H9 (cell line): Measurements from ENCODE around the gene KREMEN2. TPM values are rescaled to one million over a fixed set of nuclear protein-coding genes. Genes with fewer than 3 reads are reported as not detected.

ENCODE experiments used
- DNase-seq: peaks from one replicate; pipeline ENCODE4 v3.0.0-alpha.2; 2017
- H2AFZ ChIP-seq: one replicate; pipeline ENCODE4 v1.6.1; 2013; ENCODE audit warnings: mild to moderate bottlenecking, low read length, control low read depth, moderate library complexity
- H2AK5ac ChIP-seq: 2 replicates; pipeline ENCODE4 v1.6.1; 2013; ENCODE audit warnings: low read length, control low read depth, mixed read lengths; ENCODE audit not compliant: insufficient read length
- H2BK120ac ChIP-seq: one replicate; pipeline ENCODE4 v1.6.1; 2013; ENCODE audit warnings: low read depth, mild to moderate bottlenecking, low read length, control low read depth, inconsistent platforms; ENCODE audit not compliant: poor library complexity, severe bottlenecking
- H2BK12ac ChIP-seq: 2 replicates; pipeline ENCODE4 v1.6.1; 2013; ENCODE audit warnings: low read length, control low read depth, mixed read lengths, low read depth; ENCODE audit not compliant: insufficient read length
- H2BK15ac ChIP-seq: 2 replicates; pipeline ENCODE4 v1.6.1; 2013; ENCODE audit warnings: low read depth, low read length, control low read depth
- H2BK20ac ChIP-seq: one replicate; pipeline ENCODE4 v1.6.1; 2013; ENCODE audit warnings: low read depth, mild to moderate bottlenecking, low read length, control low read depth, inconsistent platforms; ENCODE audit not compliant: poor library complexity, severe bottlenecking
- H2BK5ac ChIP-seq: 2 replicates; pipeline ENCODE4 v1.6.1; 2013; ENCODE audit warnings: low read length, control low read depth, mixed read lengths; ENCODE audit not compliant: insufficient read length
- H3K14ac ChIP-seq: 2 replicates; pipeline ENCODE4 v1.6.1; 2013; ENCODE audit warnings: low read length, control low read depth; ENCODE audit not compliant: insufficient read depth
- H3K18ac ChIP-seq: 2 replicates; pipeline ENCODE4 v1.6.1; 2013; ENCODE audit warnings: low read depth, mild to moderate bottlenecking, mixed read lengths, low read length, control low read depth; ENCODE audit not compliant: insufficient read length
- H3K23ac ChIP-seq: 2 replicates; pipeline ENCODE4 v1.6.1; 2013; ENCODE audit warnings: low read length, control low read depth, mixed read lengths, low read depth; ENCODE audit not compliant: insufficient read length
- H3K23me2 ChIP-seq: 2 replicates; pipeline ENCODE4 v1.6.1; 2013; ENCODE audit warnings: low read depth, mild to moderate bottlenecking, mixed read lengths, low read length, control low read depth; ENCODE audit not compliant: insufficient read length, poor library complexity, severe bottlenecking
- H3K27ac ChIP-seq: 2 replicates; pipeline ENCODE4 v1.5.1; 2013; ENCODE audit warnings: low read length, control low read depth, mixed read lengths, low read depth; ENCODE audit not compliant: insufficient read length
- H3K27me3 ChIP-seq: 2 replicates; pipeline ENCODE4 v1.6.1; 2013; ENCODE audit warnings: low read length, control low read depth, inconsistent platforms; ENCODE audit not compliant: insufficient read depth
- H3K4ac ChIP-seq: 2 replicates; pipeline ENCODE4 v1.6.1; 2013; ENCODE audit warnings: low read depth, mild to moderate bottlenecking, control low read depth, inconsistent platforms, low read length, moderate library complexity
- H3K4me1 ChIP-seq: 2 replicates; pipeline ENCODE4 v1.6.1; 2013; ENCODE audit warnings: low read length, control low read depth, inconsistent platforms; ENCODE audit not compliant: insufficient read depth
- H3K4me2 ChIP-seq: 2 replicates; pipeline ENCODE4 v1.6.1; 2013; ENCODE audit warnings: low read length, control low read depth, mixed read lengths; ENCODE audit not compliant: insufficient read length, insufficient read depth
- H3K56ac ChIP-seq: 2 replicates; pipeline ENCODE4 v1.6.1; 2013; ENCODE audit warnings: low read depth, mild to moderate bottlenecking, mixed read lengths, low read length, control low read depth; ENCODE audit not compliant: insufficient read length
- H3K79me1 ChIP-seq: 2 replicates; pipeline ENCODE4 v1.6.1; 2013; ENCODE audit warnings: low read depth, mild to moderate bottlenecking, moderate library complexity, low read length, control low read depth, inconsistent platforms; ENCODE audit not compliant: insufficient read depth, poor library complexity, severe bottlenecking
- H3K79me2 ChIP-seq: 2 replicates; pipeline ENCODE4 v1.6.1; 2013; ENCODE audit warnings: low read length, control low read depth, inconsistent platforms; ENCODE audit not compliant: insufficient read depth
- H3K9ac ChIP-seq: 2 replicates; pipeline ENCODE4 v1.6.1; 2013; ENCODE audit warnings: low read length, control low read depth, mixed read lengths; ENCODE audit not compliant: insufficient read length; ENCODE audit errors: extremely low read depth
- H3K9me3 ChIP-seq: one replicate; pipeline ENCODE4 v1.6.1; 2013; ENCODE audit warnings: low read depth, low read length, inconsistent platforms; ENCODE audit not compliant: control insufficient read depth
- H3T11ph ChIP-seq: one replicate; pipeline ENCODE4 v1.6.1; 2013; ENCODE audit warnings: mild to moderate bottlenecking, low read length, control low read depth, inconsistent platforms
- H4K20me1 ChIP-seq: one replicate; pipeline ENCODE4 v1.6.1; 2013; ENCODE audit not compliant: control insufficient read depth, insufficient read length, insufficient read depth
- H4K5ac ChIP-seq: 2 replicates; pipeline ENCODE4 v1.6.1; 2013; ENCODE audit warnings: low read depth, mild to moderate bottlenecking, mixed read lengths, low read length, control low read depth; ENCODE audit not compliant: insufficient read length
- H4K8ac ChIP-seq: replicated peaks from 2 replicates; pipeline ENCODE4 v1.6.1; 2013; ENCODE audit warnings: low read length, control low read depth, mixed read lengths, low read depth; ENCODE audit not compliant: insufficient read length
- H4K91ac ChIP-seq: 2 replicates; pipeline ENCODE4 v1.6.1; 2013; ENCODE audit warnings: low read depth, mild to moderate bottlenecking, moderate library complexity, mixed read lengths, low read length, control low read depth; ENCODE audit not compliant: insufficient read length
- H3K27ac Mint-ChIP-seq, 3 experiments: 2 replicates in 2 of 3; 3 replicates in 1 of 3; pipeline ENCODE4 v1.8.0; 2020 to 2021; ENCODE audit warnings: mixed read lengths in 3 of 3, mild to moderate bottlenecking in 1 of 3, moderate library complexity in 1 of 3
- H3K27me3 Mint-ChIP-seq: 2 replicates; pipeline ENCODE4 v1.8.0; 2021; ENCODE audit warnings: low read depth, mild to moderate bottlenecking, moderate library complexity, mixed read lengths
- H3K36me3 Mint-ChIP-seq, 3 experiments: 2 replicates in 2 of 3; 3 replicates in 1 of 3; pipeline ENCODE4 v1.8.0; 2020 to 2021; ENCODE audit warnings: low read depth in 3 of 3, mixed read lengths in 3 of 3; ENCODE audit not compliant: insufficient read depth in 1 of 3
- H3K4me1 Mint-ChIP-seq, 2 experiments: 2 replicates each; pipeline ENCODE4 v1.8.0; 2020; ENCODE audit warnings: mixed read lengths in 2 of 2
- H3K4me3 Mint-ChIP-seq, 2 experiments: 2 replicates in 1 of 2; 3 replicates in 1 of 2; pipeline ENCODE4 v1.8.0; 2020 to 2021; ENCODE audit warnings: mild to moderate bottlenecking in 2 of 2, mixed read lengths in 2 of 2, moderate library complexity in 1 of 2
- H3K9me3 Mint-ChIP-seq, 2 experiments: 2 replicates in 1 of 2; 3 replicates in 1 of 2; pipeline ENCODE4 v1.8.0; 2020; ENCODE audit warnings: mild to moderate bottlenecking in 2 of 2, mixed read lengths in 2 of 2, moderate library complexity in 1 of 2
- WGBS: extraction: QIAGEN DNeasy Blood & Tissue Kit; methylation state at CpG from one replicate; pipeline ENCODE4 v1.1.7; 2013; ENCODE audit warnings: missing lambda C conversion rate, low lambda C conversion rate, mixed read lengths; ENCODE audit not compliant: insufficient read length; ENCODE audit errors: extremely low coverage; 5-methylcytosine and 5-hydroxymethylcytosine counted together
- total RNA-seq: library from RNA; stranded (reverse); gene quantifications from 2 replicates; pipeline ENCODE4 v1.2.1, GENCODE V29; 2021
- TF ChIP-seq, protein P1 (sequence below): fragments of 200-600 bp; sonication (generic); conservative IDR thresholded peaks from 3 replicates; pipeline ENCODE4 v1.8.0; 2021; ENCODE audit warnings: antibody characterized with exemption, mild to moderate bottlenecking

The KREMEN2 gene
- total RNA-seq, 1 experiment from 2014 or later, result 12.8 TPM

DNA sequence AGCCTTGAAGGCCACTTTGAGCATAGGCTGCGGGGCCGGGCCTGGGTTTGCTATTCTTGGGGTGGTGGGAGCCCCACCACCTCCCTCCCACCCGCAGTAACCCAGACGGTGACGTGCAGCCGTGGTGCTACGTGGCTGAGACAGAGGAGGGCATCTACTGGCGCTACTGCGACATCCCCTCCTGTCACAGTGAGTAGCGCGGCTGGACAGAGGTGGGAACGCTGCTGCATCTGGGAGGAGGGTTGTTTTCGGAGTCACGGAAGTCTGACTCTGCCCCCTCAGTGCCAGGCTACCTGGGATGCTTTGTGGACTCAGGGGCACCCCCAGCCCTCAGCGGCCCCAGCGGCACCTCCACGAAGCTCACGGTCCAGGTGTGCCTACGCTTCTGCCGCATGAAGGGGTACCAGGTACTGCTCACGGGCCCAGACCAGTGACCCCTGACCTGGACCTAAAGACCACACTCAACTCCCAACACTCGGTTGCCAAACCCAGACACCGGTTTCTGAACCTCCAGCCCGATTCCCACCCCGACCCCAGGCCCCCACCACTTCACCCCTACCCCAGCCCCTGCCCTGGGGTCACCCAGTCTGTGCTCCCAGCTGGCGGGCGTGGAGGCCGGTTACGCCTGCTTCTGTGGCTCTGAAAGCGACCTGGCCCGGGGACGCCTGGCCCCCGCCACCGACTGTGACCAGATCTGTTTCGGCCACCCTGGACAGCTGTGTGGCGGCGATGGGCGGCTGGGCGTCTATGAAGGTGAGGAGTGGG is 2.1 kb downstream of the KREMEN2 start:
- H3K4me3 Mint-ChIP-seq, result no peak overlapping the region; a peak in 1 of 5 replicates
- peaks cover 0 to 7% (median 3%) of the 10 kb centered on the region in 3 experiments; a peak in 3 of 7 replicates for H3K36me3 Mint-ChIP-seq
- H3K9me3 ChIP-seq, result no peaks in the 10 kb centered on the region
- H3K9me3 Mint-ChIP-seq, result no peaks in the 10 kb centered on the region; a peak in 1 of 5 replicates
- no peak overlapping the region for H2AK5ac ChIP-seq
- no peak overlapping the region for H4K5ac ChIP-seq
- H3K27me3 Mint-ChIP-seq, result peaks cover 25% of the 10 kb centered on the region
- H3K27me3 ChIP-seq, result no peaks in the 10 kb centered on the region
- no peak overlapping the region for H3K27ac Mint-ChIP-seq
- H4K20me1 ChIP-seq, result peaks cover 3% of the 10 kb centered on the region
- peaks cover 17 to 23% of the 10 kb centered on the region in 2 experiments for H3K4me1 Mint-ChIP-seq
- no peak overlapping the region for H2BK120ac ChIP-seq
- TF ChIP-seq, protein P1, sequence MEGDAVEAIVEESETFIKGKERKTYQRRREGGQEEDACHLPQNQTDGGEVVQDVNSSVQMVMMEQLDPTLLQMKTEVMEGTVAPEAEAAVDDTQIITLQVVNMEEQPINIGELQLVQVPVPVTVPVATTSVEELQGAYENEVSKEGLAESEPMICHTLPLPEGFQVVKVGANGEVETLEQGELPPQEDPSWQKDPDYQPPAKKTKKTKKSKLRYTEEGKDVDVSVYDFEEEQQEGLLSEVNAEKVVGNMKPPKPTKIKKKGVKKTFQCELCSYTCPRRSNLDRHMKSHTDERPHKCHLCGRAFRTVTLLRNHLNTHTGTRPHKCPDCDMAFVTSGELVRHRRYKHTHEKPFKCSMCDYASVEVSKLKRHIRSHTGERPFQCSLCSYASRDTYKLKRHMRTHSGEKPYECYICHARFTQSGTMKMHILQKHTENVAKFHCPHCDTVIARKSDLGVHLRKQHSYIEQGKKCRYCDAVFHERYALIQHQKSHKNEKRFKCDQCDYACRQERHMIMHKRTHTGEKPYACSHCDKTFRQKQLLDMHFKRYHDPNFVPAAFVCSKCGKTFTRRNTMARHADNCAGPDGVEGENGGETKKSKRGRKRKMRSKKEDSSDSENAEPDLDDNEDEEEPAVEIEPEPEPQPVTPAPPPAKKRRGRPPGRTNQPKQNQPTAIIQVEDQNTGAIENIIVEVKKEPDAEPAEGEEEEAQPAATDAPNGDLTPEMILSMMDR, result no peak
- H2AFZ ChIP-seq, result no peak overlapping the region
- H4K8ac ChIP-seq, result no peak overlapping the region
- no peak overlapping the region for H2BK20ac ChIP-seq
- no peak overlapping the region for H4K91ac ChIP-seq
- peak; percentile 32 for DNase-seq
- H2BK15ac ChIP-seq, result no peak overlapping the region
- H3K4me2 ChIP-seq, result no peak overlapping the region
- H3K23me2 ChIP-seq, result peaks cover 19% of the 10 kb centered on the region
- no peaks in the 10 kb centered on the region; the same call in 1 of the 2 replicates for H3K4me1 ChIP-seq
- H3K79me1 ChIP-seq, result no peaks in the 10 kb centered on the region
- H3K23ac ChIP-seq, result no peak overlapping the region
- WGBS, result no CpG with 5 or more reads among the region's 39 CpGs
- no peak overlapping the region for H3K14ac ChIP-seq
- no peak overlapping the region for H3T11ph ChIP-seq
- no peak overlapping the region for H3K56ac ChIP-seq
- H3K4ac ChIP-seq, result no peak overlapping the region
- H3K9ac ChIP-seq, result no peak overlapping the region
- H3K79me2 ChIP-seq, result no peaks in the 10 kb centered on the region
- H2BK5ac ChIP-seq, result no peak overlapping the region
- no peak overlapping the region for H3K18ac ChIP-seq
- no peak overlapping the region for H2BK12ac ChIP-seq
- H3K27ac ChIP-seq, result no peak overlapping the region
